ENCODE measurements around the gene CTU2.

The CTU2 gene

GRCh38 chr16:88761143-88761534 is 54.8 kb downstream of the CTU2 start:
- DNase-seq (ENCODE audit: low read depth in 2 of 2), result no peak

- DNase-seq (ENCODE audit: low read depth in 2 of 2), result no peak
Observed at GRCh38 chr16:88761830-88762229, 55.5 kb downstream of the CTU2 start.

DNA sequence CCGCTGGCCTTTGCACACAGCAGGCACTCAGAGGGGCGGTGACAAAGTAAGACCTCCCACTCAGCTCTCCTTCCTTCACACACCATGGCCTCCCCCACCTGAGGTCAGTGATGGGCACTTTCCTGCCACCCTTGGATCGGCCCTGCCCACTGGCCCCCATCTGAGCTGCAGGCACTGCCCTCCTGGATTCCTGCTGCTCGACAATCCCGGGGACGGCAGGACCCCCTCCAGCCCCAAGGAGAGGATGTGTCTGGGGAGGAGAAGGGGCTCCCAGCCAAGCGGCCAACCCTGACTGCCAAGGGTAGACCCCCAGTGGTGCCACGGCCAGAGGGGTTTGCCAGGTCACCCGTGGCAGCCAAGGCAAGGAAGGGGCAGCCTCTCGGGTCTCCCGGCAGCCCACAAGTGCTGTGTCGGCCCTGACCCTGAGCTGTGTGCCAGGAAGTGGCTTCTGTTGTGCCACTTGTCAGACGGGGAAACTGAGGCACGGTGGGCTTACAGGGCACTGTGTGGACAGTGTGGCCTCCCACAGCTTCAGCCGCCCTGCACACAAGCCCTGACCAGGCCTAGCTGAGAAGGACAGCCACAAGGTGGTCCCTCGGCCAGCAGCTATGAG is 56.1 kb downstream of the CTU2 start:
- no peak for DNase-seq (ENCODE audit: low read depth in 2 of 2)

DNA sequence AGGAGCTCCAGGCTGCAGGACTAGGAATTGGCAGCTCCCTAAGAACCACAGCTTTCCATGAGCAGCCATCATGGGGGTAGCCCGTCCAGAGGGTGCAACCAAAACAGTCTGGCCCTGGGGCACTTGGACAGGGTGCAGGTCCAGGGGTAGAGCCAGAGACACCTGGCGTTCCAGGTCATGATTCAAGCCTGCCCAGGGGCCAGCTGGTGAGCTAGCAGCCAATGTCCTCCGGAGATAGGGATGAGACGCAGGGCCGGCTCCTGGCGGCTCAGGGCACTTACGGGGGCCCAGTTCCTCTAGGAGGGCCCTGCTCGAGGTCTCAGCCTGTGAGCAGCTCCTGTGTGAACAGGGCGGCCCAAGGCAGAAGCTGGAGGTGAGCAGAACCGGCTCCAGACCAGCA is 56.6 kb downstream of the CTU2 start:
- no peak for DNase-seq (ENCODE audit: low read depth in 2 of 2)

GRCh38 chr16:88763502-88764053 is 57.3 kb downstream of the CTU2 start:
- DNase-seq (ENCODE audit: low read depth in 2 of 2), result no peak

DNA sequence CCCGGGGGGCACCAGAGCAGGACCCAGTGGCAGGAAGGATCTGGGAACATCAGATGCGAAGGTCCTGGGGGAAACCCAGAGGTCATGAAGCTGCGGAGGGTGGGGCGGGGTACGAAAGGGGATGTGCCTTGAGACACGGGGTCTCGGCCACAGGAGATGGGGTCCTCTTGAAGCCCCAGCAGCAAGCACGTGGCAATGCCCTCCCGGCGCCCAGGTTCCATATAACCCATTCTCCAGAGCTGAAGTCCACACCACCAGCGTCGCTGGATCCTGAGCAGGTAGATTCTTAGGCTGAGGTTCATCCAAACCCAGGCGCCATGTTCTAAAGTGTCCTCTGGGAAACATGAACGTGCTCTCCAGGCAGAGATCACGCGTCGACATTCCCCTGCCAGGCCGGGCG is 57.8 kb downstream of the CTU2 start:
- DNase-seq (ENCODE audit: low read depth in 2 of 2), result no peak

GRCh38 chr16:88764913-88765349 is 58.6 kb downstream of the CTU2 start:
- no peak for DNase-seq (ENCODE audit: low read depth in 2 of 2)

Measured in fibroblast of skin of left quadriceps (primary cell).